GM03348 (cell line): ENCODE data around the gene TTC34.

Source experiments
- DNase-seq: peaks from one replicate; pipeline ENCODE4 v3.0.0; 2012; ENCODE audit warnings: low spot score

The TTC34 gene

GRCh38 chr1:2604844-2605508 lies 196.5 kb downstream of the TTC34 start:
- DNase-seq, result no peak

GRCh38 chr1:2604156-2604843 lies 197.2 kb downstream of the TTC34 start:
- DNase-seq, result no peak

GRCh38 chr1:2603521-2604155 lies 197.9 kb downstream of the TTC34 start:
- DNase-seq, result no peak

- no peak for DNase-seq
These were observed 198.5 kb downstream of the TTC34 start for GRCh38 chr1:2602866-2603520.

GRCh38 chr1:2602311-2602835 lies 199.1 kb downstream of the TTC34 start:
- DNase-seq, result no peak

GRCh38 chr1:2601721-2602303 lies 199.7 kb downstream of the TTC34 start:
- no peak for DNase-seq

GRCh38 chr1:2598329-2598931 lies 203.1 kb downstream of the TTC34 start:
- DNase-seq, result no peak

- no peak for DNase-seq
These were observed 203.8 kb downstream of the TTC34 start for GRCh38 chr1:2597441-2598328.

- no peak for DNase-seq
These were observed 204.8 kb downstream of the TTC34 start for GRCh38 chr1:2596530-2597333.

GRCh38 chr1:2595812-2596529 lies 205.5 kb downstream of the TTC34 start:
- no peak for DNase-seq

GRCh38 chr1:2595261-2595811 lies 206.2 kb downstream of the TTC34 start:
- no peak for DNase-seq

- DNase-seq, result no peak
These were observed 206.8 kb downstream of the TTC34 start for GRCh38 chr1:2594641-2595131.

- no peak for DNase-seq
These were observed 207.4 kb downstream of the TTC34 start for GRCh38 chr1:2594001-2594640.

GRCh38 chr1:2593251-2593878 lies 208.1 kb downstream of the TTC34 start:
- DNase-seq, result no peak

GRCh38 chr1:2592672-2593071 lies 208.8 kb downstream of the TTC34 start:
- no peak for DNase-seq

GRCh38 chr1:2591581-2592261 lies 209.8 kb downstream of the TTC34 start:
- DNase-seq, result no peak

- DNase-seq, result no peak
These were observed 210.3 kb downstream of the TTC34 start for GRCh38 chr1:2591233-2591580.
